Measurements from ENCODE around the gene CDKAL1.

CDKAL1 gene

GRCh38 chr6:21187485-21187884 lies 653.2 kb downstream of the CDKAL1 start:
- H3K27me3 ChIP-seq (ENCODE audit: insufficient read depth, poor library complexity, severe bottlenecking), result no peaks in the 10 kb centered on the region
- no peak overlapping the region for H3K4me3 ChIP-seq (replicated peaks; ENCODE audit: insufficient read depth, low read length)
- TF ChIP-seq GABPA (IDR thresholded peaks at IDR 0.05; ENCODE audit: low read depth) (no peak), CTCF (IDR thresholded peaks at IDR 0.05; ENCODE audit: insufficient read depth, low read length) (no peak), POLR2AphosphoS5 (IDR thresholded peaks at IDR 0.05; ENCODE audit: low read depth) (no peak), SPI1 (IDR thresholded peaks at IDR 0.05; ENCODE audit: borderline replicate concordance, low read depth) (no peak), REST (IDR thresholded peaks at IDR 0.05; ENCODE audit: insufficient replicate concordance, low read depth) (no peak)
- DNase-seq (ENCODE audit: low read depth in 1 of 2, low spot score in 1 of 2), result no peak
- no peak overlapping the region for H3K27ac ChIP-seq (replicated peaks)

GRCh38 chr6:21188505-21189223 lies 654.4 kb downstream of the CDKAL1 start:
- Histone ChIP-seq H3K4me3 (replicated peaks; ENCODE audit: insufficient read depth, low read length) (no peak overlapping the region), H3K27ac (replicated peaks) (no peak overlapping the region), H3K27me3 (ENCODE audit: insufficient read depth, poor library complexity, severe bottlenecking) (no peaks in the 10 kb centered on the region)
- no peak for DNase-seq (ENCODE audit: low read depth in 1 of 2, low spot score in 1 of 2)
- TF ChIP-seq CTCF (IDR thresholded peaks at IDR 0.05; ENCODE audit: insufficient read depth, low read length) (no peak), POLR2AphosphoS5 (IDR thresholded peaks at IDR 0.05; ENCODE audit: low read depth) (no peak), SPI1 (IDR thresholded peaks at IDR 0.05; ENCODE audit: borderline replicate concordance, low read depth) (no peak), GABPA (IDR thresholded peaks at IDR 0.05; ENCODE audit: low read depth) (no peak), REST (IDR thresholded peaks at IDR 0.05; ENCODE audit: insufficient replicate concordance, low read depth) (no peak)

- H3K27ac ChIP-seq (replicated peaks), result no peak overlapping the region
- no peak overlapping the region for H3K4me3 ChIP-seq (replicated peaks; ENCODE audit: insufficient read depth, low read length)
- DNase-seq (ENCODE audit: low read depth in 1 of 2, low spot score in 1 of 2), result no peak
- TF ChIP-seq POLR2AphosphoS5 (IDR thresholded peaks at IDR 0.05; ENCODE audit: low read depth), result no peak
- no peak for TF ChIP-seq CTCF (IDR thresholded peaks at IDR 0.05; ENCODE audit: insufficient read depth, low read length)
- no peak for TF ChIP-seq GABPA (IDR thresholded peaks at IDR 0.05; ENCODE audit: low read depth)
- TF ChIP-seq REST (IDR thresholded peaks at IDR 0.05; ENCODE audit: insufficient replicate concordance, low read depth), result no peak
- TF ChIP-seq SPI1 (IDR thresholded peaks at IDR 0.05; ENCODE audit: borderline replicate concordance, low read depth), result no peak
- no peaks in the 10 kb centered on the region for H3K27me3 ChIP-seq (ENCODE audit: insufficient read depth, poor library complexity, severe bottlenecking)
Observed at GRCh38 chr6:21189759-21190158, 655.5 kb downstream of the CDKAL1 start.
